HCT116 (cell line): ENCODE results near the gene MMD.

ENCODE experiments used
- CEBPB ChIP-seq: IDR thresholded peaks from 2 replicates; pipeline ENCODE4 v1.6.1; 2012; ENCODE audit warnings: low read depth
- CTCF ChIP-seq, 3 experiments: fragments of 200-600 bp in 1 of 3; sonication (generic) in 1 of 3; IDR thresholded peaks in 2 of 3; conservative IDR thresholded peaks in 1 of 3; 2 replicates each; pipeline ENCODE4 v1.5.1; 2012 to 2017; ENCODE audit warnings: low read depth in 2 of 3, low read length in 2 of 3, antibody characterized with exemption in 1 of 3, borderline replicate concordance in 1 of 3, control low read depth in 1 of 3, mild to moderate bottlenecking in 1 of 3, mixed read lengths in 1 of 3, mixed run types in 1 of 3, moderate library complexity in 1 of 3; ENCODE audit not compliant: insufficient read depth in 1 of 3
- POLR2A ChIP-seq: IDR thresholded peaks from 2 replicates; pipeline ENCODE4 v1.7.0; 2011; ENCODE audit warnings: borderline replicate concordance; ENCODE audit not compliant: insufficient read depth, insufficient read length; ENCODE audit errors: extremely low read depth

GRCh38 chr17:55416470-55417052, 5.1 kb downstream of the MMD start:
- TF ChIP-seq CTCF (IDR thresholded peaks at IDR 0.05 in 2 of 3, conservative IDR thresholded peaks at IDR 0.05 in 1 of 3; ENCODE audit: borderline replicate concordance in 1 of 3, insufficient read depth in 1 of 3, low read depth in 2 of 3, low read length in 2 of 3) (no peak), POLR2A (no peak), CEBPB (no peak)
